Stimulated activated CD4-positive, alpha-beta T cell treated with anti-CD3 and anti-CD28 coated beads, Interleukin-12 subunit alpha, Interleukin-12 subunit beta, amount 100 ng/mL, for 48 hours (primary cell): ENCODE data around the gene GSDMA.

ENCODE experiments used
- DNase-seq, 3 donors: peaks; one replicate each; pipeline ENCODE4 v3.0.0-alpha.2; 2020; ENCODE audit warnings: low read depth in 2 of 3, low spot score in 1 of 3

The GSDMA gene

GRCh38 chr17:40019140-40019991 lies 56.6 kb downstream of the GSDMA start:
- DNase-seq, result no peak

DNA sequence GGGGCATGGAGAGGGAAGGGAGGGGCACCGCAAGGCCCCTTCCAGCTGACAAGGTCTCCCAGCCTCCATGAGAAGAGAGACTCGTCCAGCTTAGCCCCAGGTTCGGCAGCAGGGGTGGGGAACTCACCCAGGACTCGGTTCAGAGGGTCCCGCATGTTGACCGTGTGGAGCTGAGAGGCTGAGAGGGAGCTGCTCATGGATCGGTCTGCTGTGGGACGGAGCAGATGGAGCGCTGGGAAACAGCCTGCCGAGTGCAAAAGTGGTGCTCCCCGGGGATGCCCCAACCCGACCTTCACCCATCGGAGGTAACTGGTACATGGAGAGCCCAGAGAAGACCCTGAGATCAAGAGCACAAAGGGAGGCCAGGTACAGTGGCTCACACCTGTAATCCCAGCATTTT lies 57.3 kb downstream of the GSDMA start:
- DNase-seq, result no peak

DNA sequence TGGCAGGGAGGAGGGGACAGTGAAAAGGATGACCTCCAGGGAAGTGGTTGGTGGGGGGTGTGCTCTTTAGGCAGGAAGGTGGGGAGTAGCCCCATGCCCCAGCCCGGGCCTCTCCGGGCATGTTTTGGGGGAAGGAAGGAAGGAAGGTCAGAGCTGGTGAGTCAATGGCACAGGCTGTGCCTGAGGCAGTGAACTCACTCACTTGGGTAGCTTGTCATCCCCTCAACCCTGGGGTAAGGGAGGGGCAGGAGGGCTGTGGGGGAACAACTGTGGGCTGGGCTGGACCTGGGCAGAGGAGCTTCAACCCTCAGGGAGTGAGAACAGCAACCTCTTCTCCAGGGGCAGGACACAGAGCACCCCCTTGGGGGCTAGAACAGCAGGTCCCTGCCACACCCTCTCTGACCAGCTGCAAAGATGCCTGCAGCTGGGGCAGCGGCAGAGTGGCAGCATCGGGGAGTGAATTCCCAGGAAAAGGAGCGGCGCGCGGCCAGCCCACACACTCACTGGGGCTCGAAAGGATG lies 58.7 kb downstream of the GSDMA start:
- no peak for DNase-seq

- no peak for DNase-seq
Measured at GRCh38 chr17:40022497-40022896, 59.7 kb downstream of the GSDMA start.

GRCh38 chr17:40022961-40023541 lies 60.2 kb downstream of the GSDMA start:
- no peak for DNase-seq

- no peak for DNase-seq
Measured at GRCh38 chr17:40023590-40024292, 60.9 kb downstream of the GSDMA start.

DNA sequence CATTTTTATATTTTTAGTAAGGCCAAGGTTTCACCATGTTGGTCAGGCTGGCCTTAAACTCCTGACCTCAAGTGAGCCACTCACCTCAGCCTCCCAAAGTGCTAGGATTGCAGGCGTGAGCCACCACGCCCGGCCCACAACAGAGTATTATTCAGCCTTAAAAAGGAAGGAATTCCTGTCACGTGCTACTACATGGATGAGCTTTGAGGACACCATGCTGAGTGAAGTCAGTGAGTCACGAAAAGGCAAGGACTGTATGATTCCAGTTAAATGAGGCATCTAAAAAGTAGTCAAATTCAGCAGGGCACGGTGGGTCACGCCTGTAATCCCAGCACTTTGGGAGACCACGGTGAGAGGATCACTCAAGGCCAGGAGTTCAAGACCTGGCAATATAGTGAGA lies 62.1 kb downstream of the GSDMA start:
- DNase-seq, result no peak

DNA sequence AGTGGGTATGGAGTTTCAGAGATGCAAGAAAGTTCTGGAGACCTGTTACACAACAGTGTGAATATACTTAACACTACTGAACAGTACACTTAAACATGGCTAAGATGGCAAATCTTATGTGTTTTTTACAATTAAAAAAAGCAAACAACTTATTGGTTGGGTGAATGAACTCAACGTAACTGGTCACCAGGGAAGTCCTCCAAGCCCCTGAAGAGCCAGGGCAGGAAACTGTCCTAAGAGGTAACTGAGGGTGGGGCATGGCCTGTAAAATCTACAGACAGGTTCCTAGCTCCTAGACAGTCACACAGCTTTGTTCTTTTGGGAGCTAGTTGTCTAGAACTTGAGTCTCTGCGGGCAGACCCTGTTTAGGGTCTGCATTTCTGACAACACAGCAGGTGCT lies 62.8 kb downstream of the GSDMA start:
- DNase-seq, result no peak

DNA sequence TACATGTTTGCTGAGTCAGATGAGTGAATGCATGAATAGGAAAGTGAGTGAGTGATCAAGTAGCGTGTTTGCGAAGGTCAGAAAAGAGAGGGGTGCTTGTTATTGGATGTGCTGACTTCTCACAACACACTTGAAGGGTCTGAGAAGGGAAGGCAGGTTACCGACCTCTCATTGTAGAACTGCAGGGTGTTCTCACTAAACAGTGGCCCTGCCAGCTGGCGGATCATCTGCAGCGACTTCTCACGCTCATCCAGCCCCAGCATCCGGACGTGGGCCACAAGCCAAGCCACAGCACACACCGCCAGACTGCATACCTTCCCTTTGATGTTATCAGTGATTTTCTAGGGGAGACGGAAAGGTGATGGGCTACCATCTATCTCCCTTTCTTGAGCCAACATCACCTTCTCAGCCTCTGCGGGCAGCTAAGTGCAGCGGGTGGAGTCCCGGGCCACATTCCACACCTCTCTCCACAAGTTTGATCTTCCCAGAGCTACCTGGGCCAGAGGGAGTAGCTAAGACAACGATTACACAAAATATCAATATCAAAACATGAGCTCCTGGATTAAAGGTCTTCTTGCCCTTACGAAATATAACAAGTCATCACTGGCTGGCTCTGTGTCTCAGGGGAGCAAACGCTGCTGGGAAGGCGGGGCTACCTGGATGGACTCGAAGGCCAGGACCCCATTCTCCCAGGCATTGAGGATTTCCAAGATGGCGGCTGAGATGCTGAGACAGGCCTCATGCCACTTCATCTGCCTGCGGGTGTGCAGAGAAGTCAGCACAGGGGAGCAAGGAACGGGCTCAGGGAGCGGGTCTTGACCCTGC lies 63.4 kb downstream of the GSDMA start:
- no peak for DNase-seq

DNA sequence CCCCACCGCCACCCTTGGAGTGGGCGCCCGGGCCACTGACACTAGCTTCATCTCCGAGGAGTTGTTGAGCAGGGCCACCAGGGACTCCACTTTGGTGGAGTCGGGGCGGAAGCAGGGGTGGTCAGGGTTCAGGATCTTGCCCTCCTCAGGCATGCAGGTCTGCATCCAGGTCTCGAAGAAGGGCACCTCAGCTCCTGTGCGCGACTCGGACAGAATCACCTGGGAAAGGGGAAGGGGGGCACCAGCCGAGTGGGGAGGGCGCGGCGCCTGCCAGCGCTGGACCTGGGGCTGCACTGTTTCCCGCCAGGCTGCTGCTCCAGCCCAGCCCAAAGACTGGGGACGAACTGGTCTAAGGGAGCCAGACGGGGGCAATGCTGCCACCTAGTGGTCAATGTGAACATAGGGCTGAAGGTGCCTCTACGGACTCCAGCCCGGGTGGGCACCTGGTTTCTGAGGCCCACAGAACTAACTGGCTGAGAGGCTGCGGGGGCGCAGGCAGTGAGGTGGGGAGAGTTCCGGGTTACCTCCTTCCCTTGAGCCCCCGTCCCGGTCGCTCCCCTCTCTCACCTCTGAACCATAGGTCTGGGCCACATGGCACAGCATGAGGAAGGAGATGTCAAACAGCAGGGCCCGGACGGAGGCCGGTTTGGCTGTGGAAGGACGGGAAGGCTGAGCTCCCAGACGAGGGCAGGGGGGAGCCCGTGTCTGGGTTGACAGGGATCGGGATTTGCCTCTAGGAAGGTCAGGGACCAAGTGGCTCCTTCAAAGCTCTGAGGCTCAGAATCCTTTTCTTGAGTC lies 64.2 kb downstream of the GSDMA start:
- peak; percentile 55 to 71 (median 68) for DNase-seq
